GM20000 (cell line): ENCODE measurements around the gene PTPRG.

Experiments
- DNase-seq: peaks from one replicate; pipeline ENCODE4 v3.0.0; 2012; ENCODE audit warnings: low spot score
- CTCF ChIP-seq: IDR thresholded peaks from 2 replicates; pipeline ENCODE4 v1.5.1; 2012; ENCODE audit warnings: mild to moderate bottlenecking, control low read depth; ENCODE audit errors: extremely low read depth, missing control alignments

PTPRG gene

GRCh38 chr3:61819861-61820260, 258.5 kb downstream of the PTPRG start:
- TF ChIP-seq CTCF = no peak
- DNase-seq = no peak

- no peak for TF ChIP-seq CTCF
- DNase-seq = no peak
These were observed 259.1 kb downstream of the PTPRG start for GRCh38 chr3:61820306-61820992.

- no peak for TF ChIP-seq CTCF
- no peak for DNase-seq
These were observed 260.5 kb downstream of the PTPRG start for GRCh38 chr3:61821823-61822251.

- TF ChIP-seq CTCF = no peak
- no peak for DNase-seq
These were observed 261.2 kb downstream of the PTPRG start for GRCh38 chr3:61822588-61822987.

GRCh38 chr3:61824553-61825135, 263.3 kb downstream of the PTPRG start:
- TF ChIP-seq CTCF = no peak
- no peak for DNase-seq

- DNase-seq = no peak
- no peak for TF ChIP-seq CTCF
These were observed 264.8 kb downstream of the PTPRG start for GRCh38 chr3:61826161-61826560.

- no peak for TF ChIP-seq CTCF
- DNase-seq = no peak
These were observed 267.0 kb downstream of the PTPRG start for GRCh38 chr3:61828184-61828874.
